Glomerular endothelial cell (primary cell): ENCODE data around the gene ELOF1. TPM values are rescaled to one million over a fixed set of nuclear protein-coding genes. Genes with fewer than 3 reads are reported as not detected.

Experiments used
- DNase-seq: peaks from one replicate; pipeline ENCODE4 v3.0.0-alpha.2; 2011; ENCODE audit warnings: low read depth, low spot score; ENCODE audit errors: extremely low read depth
- total RNA-seq: library from RNA; depleted of rRNA; stranded (reverse); fragments of >200 nt; gene quantifications from 2 replicates; pipeline ENCODE4 v1.2.3, GENCODE V29; 2015

ELOF1 gene
- total RNA-seq, 1 donor from 2014 or later = 33.8 TPM

GRCh38 chr19:11538232-11539036 lies 20.6 kb downstream of the ELOF1 start, which contains the start of gene CNN1:
Gene CNN1, plus strand, starts transcription at chr19:11538851. Its CDS starts 77 bp downstream, at chr19:11538928.
- DNase-seq = no peak

DNA sequence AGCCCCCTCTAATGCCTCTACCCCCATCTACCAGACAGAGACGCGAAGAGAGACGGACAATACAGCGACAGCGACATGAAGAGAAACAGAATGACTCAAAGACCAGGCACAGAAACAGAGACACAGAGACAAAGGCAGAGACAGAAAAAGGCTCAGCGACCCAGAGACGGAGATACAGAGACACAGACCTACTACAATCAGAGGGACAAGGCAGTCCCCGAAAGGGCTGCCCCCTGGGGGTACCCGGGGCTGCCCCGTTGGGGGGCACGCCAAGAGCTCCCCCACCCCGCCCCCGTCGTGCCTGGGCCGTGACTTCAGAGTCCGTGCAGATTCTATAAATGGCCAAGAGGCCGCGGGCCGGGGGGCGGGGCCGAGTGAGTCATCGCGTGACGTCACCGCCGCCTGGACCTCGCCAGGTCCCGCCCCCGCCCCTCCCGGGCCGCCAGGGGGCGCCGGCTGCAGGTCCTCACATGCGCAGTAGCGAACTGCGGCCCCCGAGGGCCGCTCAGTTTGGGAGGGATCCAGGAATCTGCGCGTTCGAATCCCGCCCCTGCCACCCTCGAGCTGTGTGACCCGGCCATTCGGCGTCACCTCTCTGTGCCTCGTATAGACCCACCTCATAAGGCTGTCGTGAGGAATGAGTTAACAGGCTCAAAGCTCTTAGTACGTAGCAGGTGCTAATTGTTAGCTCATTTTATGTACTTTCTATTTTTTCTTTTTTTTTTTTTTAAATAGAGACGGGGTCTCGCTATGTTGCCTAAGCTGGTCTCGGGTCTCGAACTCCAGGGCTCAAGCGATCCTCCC lies 23.0 kb downstream of the ELOF1 start:
- no peak for DNase-seq

DNA sequence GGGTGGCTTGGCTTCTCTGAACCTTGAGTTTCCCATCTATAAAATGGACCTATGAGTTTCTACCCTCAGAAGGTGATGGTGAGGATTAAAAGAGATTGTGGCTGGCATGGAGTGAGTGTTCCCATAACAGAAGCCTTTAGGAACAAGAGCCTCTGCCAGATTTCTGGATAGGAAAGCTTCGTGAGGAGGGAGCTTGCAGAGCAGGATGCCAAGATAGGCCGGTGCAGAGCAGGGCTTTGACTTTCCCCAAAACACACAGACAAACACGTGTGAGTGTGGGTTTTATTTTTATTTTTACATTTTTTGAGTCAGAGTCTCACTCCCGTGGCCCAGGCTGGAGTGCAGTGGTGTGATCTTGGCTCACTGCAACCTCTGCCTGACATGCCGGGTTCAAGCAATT lies 24.1 kb downstream of the ELOF1 start:
- DNase-seq = no peak

GRCh38 chr19:11534538-11534937 lies 24.5 kb downstream of the ELOF1 start:
- no peak for DNase-seq

- no peak for DNase-seq
These were observed 28.6 kb downstream of the ELOF1 start for GRCh38 chr19:11530432-11530831.

DNA sequence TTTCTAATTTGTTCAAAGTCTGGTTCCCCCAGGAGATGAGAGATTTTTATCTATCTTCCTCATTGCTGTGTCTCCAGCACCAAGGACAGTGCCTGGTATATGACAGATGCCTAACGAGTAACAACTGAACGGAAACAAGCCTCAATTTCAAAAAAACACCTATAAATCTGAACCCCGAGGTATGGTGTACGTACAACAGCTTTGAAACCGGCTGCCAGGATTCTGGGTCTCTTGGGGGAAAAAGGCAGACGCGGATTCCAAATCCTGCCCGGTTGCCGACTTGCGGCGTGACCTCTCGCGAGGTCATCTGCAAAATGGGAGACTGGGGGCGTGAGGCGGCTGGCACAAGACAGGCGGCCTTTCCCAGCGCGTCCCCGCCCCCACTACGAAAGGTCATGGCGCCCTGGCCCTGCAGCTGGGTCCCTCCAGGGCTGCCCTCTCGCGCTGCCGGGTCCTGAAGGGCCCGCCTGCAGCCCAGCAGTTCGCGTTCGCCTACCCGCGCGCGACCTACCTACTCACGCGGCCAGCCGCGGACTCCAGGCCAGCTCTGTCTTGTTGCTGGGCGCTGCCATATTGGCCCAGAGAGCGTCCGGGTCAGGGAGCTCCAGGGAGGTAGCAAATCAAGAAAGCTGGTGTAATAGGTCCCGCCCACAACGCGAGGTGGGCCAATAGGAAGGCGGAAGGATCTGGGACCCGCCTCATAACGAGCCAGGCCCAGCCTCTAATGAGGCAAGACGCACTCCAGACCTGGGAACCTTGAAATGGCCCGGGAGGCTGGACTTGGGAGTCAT lies 30.3 kb downstream of the ELOF1 start, which contains the start of gene ECSIT:
TSS of gene ECSIT (minus strand) at position 584 of the 791 bp plus-strand sequence. CDS start 9,964 bp downstream, outside the sequence.
- DNase-seq = peak; percentile 87

DNA sequence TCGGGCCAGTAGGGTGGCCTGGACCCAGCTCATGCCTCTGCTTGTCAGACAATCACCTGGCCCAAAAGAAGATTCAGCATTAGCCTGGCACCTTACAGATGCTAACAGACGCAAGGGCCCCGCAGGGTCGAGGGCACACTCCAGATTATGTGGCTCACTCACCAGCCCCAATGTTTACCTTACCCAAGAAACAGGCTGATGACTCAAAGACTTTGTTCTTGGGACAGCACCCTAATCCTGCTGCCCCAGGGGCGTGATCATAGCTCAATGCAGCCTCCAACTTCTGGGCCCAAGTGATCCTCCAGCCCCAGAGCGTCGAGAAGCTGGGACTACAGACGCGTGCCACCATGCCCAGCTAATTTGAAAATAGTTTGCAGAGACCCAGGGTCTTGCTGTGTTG lies 39.9 kb downstream of the ELOF1 start:
- DNase-seq = no peak

DNA sequence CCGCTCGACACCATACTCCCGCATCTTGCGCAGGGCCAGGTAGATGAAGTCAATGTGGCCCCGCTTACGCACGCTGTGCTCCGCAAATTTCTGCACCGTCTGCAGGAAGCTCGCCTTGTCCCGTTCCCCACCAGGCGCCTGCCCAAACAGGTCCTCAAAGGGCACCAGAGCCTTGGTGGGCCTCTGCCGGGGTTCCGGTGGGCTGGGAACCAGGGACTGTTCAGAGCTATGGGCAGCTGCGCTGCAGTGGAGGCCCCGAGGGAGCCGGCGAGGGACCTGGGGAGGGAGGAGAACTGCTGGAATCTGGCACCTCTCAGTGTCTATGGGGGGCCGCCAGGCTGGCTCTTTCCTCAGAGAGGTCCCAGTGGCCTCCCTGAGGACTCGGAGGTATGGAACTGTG lies 45.1 kb downstream of the ELOF1 start:
- no peak for DNase-seq

GRCh38 chr19:11510444-11510843 lies 48.6 kb downstream of the ELOF1 start:
- no peak for DNase-seq

DNA sequence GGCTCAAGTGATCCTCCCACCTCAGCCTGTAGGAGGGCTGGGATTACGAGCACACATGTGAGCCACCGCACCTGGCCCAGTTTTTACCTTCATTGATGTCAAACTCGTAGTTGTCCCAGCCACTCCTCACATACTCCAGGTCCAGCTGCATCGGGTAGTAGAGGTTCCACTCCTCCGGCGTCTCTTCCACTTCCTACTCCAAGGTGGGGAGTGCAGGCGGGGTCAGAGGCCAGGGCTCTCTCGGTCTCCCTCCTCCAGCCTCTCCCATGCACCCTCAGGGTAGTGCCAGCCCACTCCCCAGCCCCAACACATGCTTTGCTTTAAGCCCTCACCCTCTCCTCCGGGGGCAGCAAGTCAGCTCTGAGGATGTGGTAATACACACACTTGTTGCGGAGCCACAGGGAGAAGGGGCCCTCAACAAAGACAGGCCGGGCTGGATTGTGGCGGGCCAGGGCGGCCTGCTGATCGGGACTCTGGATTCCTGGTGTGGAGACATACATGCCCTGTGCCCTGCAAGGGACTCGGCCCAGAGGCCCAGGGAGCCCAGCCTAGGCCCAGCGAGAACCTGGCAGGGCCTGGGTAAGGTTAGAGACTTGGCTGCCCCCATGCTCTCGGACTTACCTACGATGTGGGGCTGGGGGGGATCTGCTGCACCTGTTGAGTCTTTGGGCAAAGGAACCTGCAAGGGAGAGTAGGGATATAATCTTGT lies 51.5 kb downstream of the ELOF1 start:
- no peak for DNase-seq

- no peak for DNase-seq
These were observed 52.1 kb downstream of the ELOF1 start for GRCh38 chr19:11506967-11507366.

- no peak for DNase-seq
These were observed 52.9 kb downstream of the ELOF1 start for GRCh38 chr19:11506101-11506555.

- no peak for DNase-seq
These were observed 53.4 kb downstream of the ELOF1 start, which contains the start of gene ZNF653 for GRCh38 chr19:11505504-11506100. Gene ZNF653, minus strand, starts transcription at chr19:11505839. Its CDS starts 53 bp downstream, at chr19:11505786.

GRCh38 chr19:11505032-11505503 lies 54.0 kb downstream of the ELOF1 start:
- DNase-seq = no peak

- DNase-seq = no peak
These were observed 54.5 kb downstream of the ELOF1 start for GRCh38 chr19:11504502-11505031.
